Retinal pigment epithelial cell (primary cell): ENCODE results near the gene DCC.

ENCODE experiments used
- DNase-seq: peaks from one replicate; pipeline ENCODE4 v3.0.0-alpha.2; 2010; ENCODE audit warnings: low read depth
- H3K4me3 ChIP-seq: 2 replicates; pipeline ENCODE4 v1.5.1; 2011; ENCODE audit warnings: mild to moderate bottlenecking, low read length, control low read depth, moderate library complexity
- TF ChIP-seq, protein P1 (sequence below): conservative IDR thresholded peaks from 2 replicates; pipeline ENCODE4 v1.5.1; 2011; ENCODE audit warnings: low read depth, low read length, control low read depth, inconsistent platforms

Gene DCC

DNA sequence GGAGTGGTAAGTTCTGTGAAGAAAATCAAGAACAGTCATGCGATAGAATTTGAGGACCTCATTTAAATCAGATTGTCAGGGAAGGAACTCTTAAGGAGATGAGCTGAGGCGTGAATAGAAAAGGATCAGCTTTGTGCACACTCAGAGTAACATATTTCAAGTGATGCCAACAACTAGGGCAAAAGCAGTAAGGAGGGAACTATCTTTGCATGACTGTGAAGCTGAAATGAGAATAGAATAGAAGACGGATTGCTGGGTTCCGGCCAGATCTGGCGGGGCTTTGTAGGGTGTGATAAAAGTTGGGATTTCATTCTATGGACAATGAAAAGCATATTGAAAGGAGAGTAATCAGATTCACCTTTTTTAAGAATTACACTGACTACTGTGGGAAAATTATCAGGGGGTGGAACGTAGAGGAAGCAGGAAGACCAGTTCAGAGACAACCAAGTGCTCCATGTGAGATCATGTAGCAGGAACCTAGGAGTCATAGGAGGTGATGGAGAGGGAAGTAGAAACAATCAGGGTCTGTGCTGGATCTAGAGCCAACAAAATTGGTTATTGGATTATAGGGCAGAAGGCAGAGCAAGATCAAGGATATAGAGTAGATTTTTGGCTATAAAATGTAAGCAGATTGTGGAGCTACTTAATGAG, 884.3 kb downstream of the DCC start:
- no peak for DNase-seq
- TF ChIP-seq, protein P1, sequence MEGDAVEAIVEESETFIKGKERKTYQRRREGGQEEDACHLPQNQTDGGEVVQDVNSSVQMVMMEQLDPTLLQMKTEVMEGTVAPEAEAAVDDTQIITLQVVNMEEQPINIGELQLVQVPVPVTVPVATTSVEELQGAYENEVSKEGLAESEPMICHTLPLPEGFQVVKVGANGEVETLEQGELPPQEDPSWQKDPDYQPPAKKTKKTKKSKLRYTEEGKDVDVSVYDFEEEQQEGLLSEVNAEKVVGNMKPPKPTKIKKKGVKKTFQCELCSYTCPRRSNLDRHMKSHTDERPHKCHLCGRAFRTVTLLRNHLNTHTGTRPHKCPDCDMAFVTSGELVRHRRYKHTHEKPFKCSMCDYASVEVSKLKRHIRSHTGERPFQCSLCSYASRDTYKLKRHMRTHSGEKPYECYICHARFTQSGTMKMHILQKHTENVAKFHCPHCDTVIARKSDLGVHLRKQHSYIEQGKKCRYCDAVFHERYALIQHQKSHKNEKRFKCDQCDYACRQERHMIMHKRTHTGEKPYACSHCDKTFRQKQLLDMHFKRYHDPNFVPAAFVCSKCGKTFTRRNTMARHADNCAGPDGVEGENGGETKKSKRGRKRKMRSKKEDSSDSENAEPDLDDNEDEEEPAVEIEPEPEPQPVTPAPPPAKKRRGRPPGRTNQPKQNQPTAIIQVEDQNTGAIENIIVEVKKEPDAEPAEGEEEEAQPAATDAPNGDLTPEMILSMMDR = no peak
- no peak overlapping the region for H3K4me3 ChIP-seq

DNA sequence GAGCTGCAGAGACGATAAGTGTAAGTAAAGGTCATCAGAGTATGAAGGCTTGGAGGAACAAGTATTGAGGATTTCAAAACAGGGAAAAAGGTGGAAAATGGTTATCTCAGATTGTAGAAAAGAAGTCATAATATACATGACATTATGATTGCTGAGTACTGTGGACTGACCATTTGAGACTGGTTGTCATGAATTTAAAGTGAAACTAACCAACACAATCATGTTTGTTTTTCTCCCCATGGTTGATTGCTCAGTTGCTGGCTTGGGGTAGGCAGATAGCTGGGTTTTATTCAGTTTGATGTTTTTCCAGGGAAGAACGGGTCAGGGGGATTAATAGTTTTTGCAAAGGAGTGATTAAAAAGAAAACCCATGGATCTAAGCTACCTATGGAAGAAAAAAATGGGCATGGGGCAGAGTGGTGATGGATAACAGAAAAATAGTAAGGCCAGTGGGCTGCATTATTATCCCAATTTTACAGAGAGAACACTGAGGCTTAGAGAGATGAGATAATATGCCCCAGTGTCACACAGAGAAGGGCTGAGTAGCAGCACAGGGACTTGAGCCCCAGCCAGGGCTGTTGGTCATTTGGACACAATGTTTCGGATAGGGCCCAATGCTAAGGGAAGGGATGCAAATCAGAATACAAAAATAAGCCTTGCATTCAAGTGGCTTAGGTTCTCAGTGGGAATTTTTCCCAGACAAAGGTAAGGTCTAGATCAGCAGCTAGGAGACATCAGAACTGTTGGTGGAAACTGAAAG, 885.7 kb downstream of the DCC start:
- no peak overlapping the region for H3K4me3 ChIP-seq
- TF ChIP-seq, protein P1 = no peak
- DNase-seq = no peak

DNA sequence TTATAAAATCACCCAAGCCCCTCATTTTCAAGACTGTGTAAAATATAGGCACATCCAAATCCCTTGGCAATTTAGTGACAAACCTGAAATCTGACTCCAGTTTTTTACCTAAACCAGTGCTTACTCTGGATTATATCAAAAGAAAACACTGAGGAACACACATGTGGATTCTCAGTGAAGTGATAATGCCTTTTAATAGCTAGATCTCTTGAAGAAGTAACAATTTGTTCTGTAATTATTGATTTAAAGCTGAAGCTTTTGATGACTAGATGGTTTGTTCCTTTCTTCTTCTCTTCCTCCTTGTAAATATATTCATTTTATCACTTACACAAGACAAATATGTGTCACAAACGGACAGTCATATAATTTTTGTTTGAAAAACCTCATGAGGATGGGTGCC, 894.6 kb downstream of the DCC start:
- DNase-seq = no peak
- TF ChIP-seq, protein P1 = no peak
- H3K4me3 ChIP-seq = no peak overlapping the region

DNA sequence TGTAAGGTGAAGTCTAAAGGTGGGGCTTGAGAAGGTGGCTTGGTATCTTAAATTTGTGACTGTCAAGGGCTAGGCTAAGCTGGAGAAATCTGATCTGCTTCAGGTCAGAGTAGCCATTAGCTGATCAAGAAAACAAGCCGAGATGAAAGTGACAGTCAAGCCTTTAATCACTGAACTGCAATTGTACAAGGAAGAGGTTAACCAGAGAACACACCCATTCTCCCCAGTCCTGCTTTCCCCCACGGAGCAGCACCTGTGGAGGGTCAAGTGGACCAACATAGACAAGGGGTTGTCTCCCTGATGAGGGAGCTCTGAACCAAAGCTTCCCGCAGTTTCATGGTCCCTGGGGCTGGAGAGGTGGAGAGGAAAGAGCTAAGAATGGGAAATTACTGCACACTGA, 901.2 kb downstream of the DCC start:
- H3K4me3 ChIP-seq = no peak overlapping the region
- no peak for DNase-seq
- TF ChIP-seq, protein P1 = no peak

DNA sequence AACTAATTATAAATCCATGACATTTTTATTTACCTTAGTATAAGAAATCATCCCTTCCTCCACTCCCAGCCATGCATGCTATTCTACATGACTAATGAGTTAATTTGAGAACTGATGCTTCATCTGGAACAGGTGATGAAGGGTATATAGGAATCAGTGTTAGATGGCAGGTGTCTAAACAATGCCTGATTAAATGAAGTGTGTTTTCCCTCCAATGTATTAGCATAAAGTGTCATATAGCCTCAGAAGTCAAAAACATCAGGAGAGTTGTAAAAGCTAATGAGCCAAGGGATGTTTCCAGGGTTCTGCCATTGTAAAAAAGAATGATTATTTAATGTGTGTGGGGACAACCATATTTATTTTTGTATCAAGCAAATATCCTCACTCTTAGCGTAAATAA, 913.8 kb downstream of the DCC start:
- H3K4me3 ChIP-seq = no peak overlapping the region
- no peak for DNase-seq
- TF ChIP-seq, protein P1 = no peak

DNA sequence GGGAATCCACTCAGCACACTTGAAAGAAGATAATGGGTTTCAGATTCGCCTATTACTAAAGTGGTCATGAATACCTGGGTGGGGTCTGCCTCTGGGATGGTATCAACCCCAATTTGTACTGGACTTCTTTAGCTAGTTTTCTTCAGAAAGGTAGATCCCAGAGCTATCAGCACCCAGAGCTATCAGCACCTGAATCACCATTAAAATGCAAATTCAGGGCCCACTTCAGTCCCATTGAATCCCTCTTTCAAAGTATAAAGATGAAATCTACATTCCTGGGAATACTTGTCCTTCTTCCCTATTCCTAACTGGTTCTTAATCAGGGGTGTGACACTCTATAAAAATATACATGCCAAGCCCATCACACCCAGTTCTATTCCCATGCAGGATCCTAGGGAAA, 914.3 kb downstream of the DCC start:
- TF ChIP-seq, protein P1 = no peak
- H3K4me3 ChIP-seq = no peak overlapping the region
- no peak for DNase-seq

DNA sequence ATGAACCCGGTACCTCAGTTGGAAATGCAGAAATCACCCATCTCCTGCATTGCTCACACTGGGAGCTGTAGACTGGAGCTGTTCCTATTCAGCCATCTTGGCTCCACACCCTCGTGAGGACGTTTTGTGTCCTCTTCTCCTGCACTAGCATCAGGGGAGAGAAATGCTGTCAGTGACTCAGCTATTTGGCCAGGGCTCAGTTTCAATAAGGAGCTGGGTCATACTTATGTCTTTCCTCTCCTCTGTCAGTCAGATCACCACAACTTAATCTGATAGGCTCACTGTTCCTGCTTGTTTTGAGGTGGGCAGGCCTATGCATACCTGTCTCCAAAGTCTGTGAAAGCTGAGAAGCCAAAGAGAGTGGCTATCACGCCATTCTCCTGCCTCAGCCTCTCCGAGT, 921.2 kb downstream of the DCC start:
- no peak for DNase-seq
- TF ChIP-seq, protein P1 = no peak
- no peak overlapping the region for H3K4me3 ChIP-seq
